Measurements from ENCODE around the gene RPS16. TPM values are rescaled to one million over a fixed set of nuclear protein-coding genes. Genes with fewer than 3 reads are reported as not detected.

The RPS16 gene
- total and polyA plus RNA-seq, 2 experiments from 2014 or later, result 63.8 to 409 TPM

- Histone ChIP-seq H3K79me2 (no peaks in the 10 kb centered on the region), H3K4me3 (no peak overlapping the region), H3K27me3 (no peaks in the 10 kb centered on the region), H3K9me2 (replicated peaks; ENCODE audit: insufficient read depth) (no peaks in the 10 kb centered on the region), H3K36me3 (replicated peaks; ENCODE audit: insufficient read depth, low read depth) (no peaks in the 10 kb centered on the region), H3K4me1 (ENCODE audit: insufficient read depth) (peaks cover 7% of the 10 kb centered on the region), H3K4me2 (no peak overlapping the region), H4K20me1 (ENCODE audit: insufficient read depth, poor library complexity, severe bottlenecking) (no peaks in the 10 kb centered on the region), H2AFZ (no peak overlapping the region), H3K9me3 (ENCODE audit: low read depth) (no peaks in the 10 kb centered on the region), H3K27ac (no peak overlapping the region)
- TF ChIP-seq EZH2 (IDR thresholded peaks at IDR 0.05; ENCODE audit: borderline replicate concordance) (no peak), EZH2phosphoT487 (IDR thresholded peaks at IDR 0.05; ENCODE audit: low read depth, severe bottlenecking, unreplicated experiment) (no peak), CTCF (IDR thresholded peaks at IDR 0.05; ENCODE audit: poor library complexity) (no peak)
- no peak for DNase-seq (ENCODE audit: low spot score)
- 100% methylated on average over 2 of the region's 2 CpGs for WGBS (ENCODE audit: low lambda C conversion rate, missing lambda C conversion rate)
Measured at GRCh38 chr19:39475748-39476147, 40.0 kb upstream of the RPS16 start.

DNA sequence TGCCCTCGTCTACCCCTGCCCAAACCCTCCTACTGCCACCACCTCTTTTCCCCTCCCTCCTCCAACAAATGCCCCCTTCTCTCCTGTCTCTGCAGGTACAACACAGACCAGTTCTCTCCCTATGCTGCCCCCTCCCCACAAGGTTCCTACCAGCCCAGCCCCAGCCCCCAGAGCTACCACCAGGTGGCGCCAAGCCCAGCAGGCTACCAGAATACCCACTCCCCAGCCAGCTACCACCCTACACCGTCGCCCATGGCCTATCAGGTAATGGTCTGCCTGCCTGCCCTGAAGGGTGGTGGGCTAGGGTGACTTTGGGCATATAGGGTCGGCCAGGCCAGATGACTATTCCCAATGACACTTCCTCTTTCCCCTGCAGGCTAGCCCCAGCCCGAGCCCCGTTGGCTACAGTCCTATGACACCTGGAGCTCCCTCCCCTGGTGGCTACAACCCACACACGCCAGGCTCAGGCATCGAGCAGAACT is 38.4 kb upstream of the RPS16 start:
- 57% methylated on average over 8 of the region's 9 CpGs for WGBS (ENCODE audit: low lambda C conversion rate, missing lambda C conversion rate)
- no peak overlapping the region for H3K4me3 ChIP-seq
- no peaks in the 10 kb centered on the region for H3K27me3 ChIP-seq
- no peaks in the 10 kb centered on the region for H3K79me2 ChIP-seq
- H3K27ac ChIP-seq, result no peak overlapping the region
- no peaks in the 10 kb centered on the region for H3K9me3 ChIP-seq (ENCODE audit: low read depth)
- H3K9me2 ChIP-seq (replicated peaks; ENCODE audit: insufficient read depth), result no peaks in the 10 kb centered on the region
- H3K4me2 ChIP-seq, result no peak overlapping the region
- no peaks in the 10 kb centered on the region for H3K4me1 ChIP-seq (ENCODE audit: insufficient read depth)
- H3K36me3 ChIP-seq (replicated peaks; ENCODE audit: insufficient read depth, low read depth), result no peaks in the 10 kb centered on the region
- no peaks in the 10 kb centered on the region for H4K20me1 ChIP-seq (ENCODE audit: insufficient read depth, poor library complexity, severe bottlenecking)
- TF ChIP-seq CTCF (IDR thresholded peaks at IDR 0.05; ENCODE audit: poor library complexity), result peak; percentile 82
- no peak for TF ChIP-seq EZH2 (IDR thresholded peaks at IDR 0.05; ENCODE audit: borderline replicate concordance)
- TF ChIP-seq EZH2phosphoT487 (IDR thresholded peaks at IDR 0.05; ENCODE audit: low read depth, severe bottlenecking, unreplicated experiment), result no peak
- no peak overlapping the region for H2AFZ ChIP-seq
- peak; percentile 74 for DNase-seq (ENCODE audit: low spot score)

- no peaks in the 10 kb centered on the region for H3K9me2 ChIP-seq (replicated peaks; ENCODE audit: insufficient read depth)
- H3K9me3 ChIP-seq (ENCODE audit: low read depth), result no peaks in the 10 kb centered on the region
- 94% methylated on average over 11 of the region's 11 CpGs for WGBS (ENCODE audit: low lambda C conversion rate, missing lambda C conversion rate)
- no peaks in the 10 kb centered on the region for H3K4me1 ChIP-seq (ENCODE audit: insufficient read depth)
- H3K4me3 ChIP-seq, result no peak overlapping the region
- H4K20me1 ChIP-seq (ENCODE audit: insufficient read depth, poor library complexity, severe bottlenecking), result no peaks in the 10 kb centered on the region
- H3K27me3 ChIP-seq, result no peaks in the 10 kb centered on the region
- TF ChIP-seq EZH2 (IDR thresholded peaks at IDR 0.05; ENCODE audit: borderline replicate concordance) (no peak), EZH2phosphoT487 (IDR thresholded peaks at IDR 0.05; ENCODE audit: low read depth, severe bottlenecking, unreplicated experiment) (no peak), CTCF (IDR thresholded peaks at IDR 0.05; ENCODE audit: poor library complexity) (no peak)
- no peak for DNase-seq (ENCODE audit: low spot score)
- H2AFZ ChIP-seq, result no peak overlapping the region
- H3K36me3 ChIP-seq (replicated peaks; ENCODE audit: insufficient read depth, low read depth), result no peaks in the 10 kb centered on the region
- H3K4me2 ChIP-seq, result no peak overlapping the region
- no peak overlapping the region for H3K27ac ChIP-seq
- H3K79me2 ChIP-seq, result no peaks in the 10 kb centered on the region
Measured at GRCh38 chr19:39473443-39473960, 37.8 kb upstream of the RPS16 start.

Data from hepatocyte (in vitro differentiated cells).